HG02840 (cell line): Measurements from ENCODE around the gene DOK7.

Experiments used
- ATAC-seq: cut with Tn5 transposase; IDR thresholded peaks from one replicate; pipeline ENCODE4 v1.9.1; 2021; ENCODE audit warnings: mild to moderate bottlenecking, moderate library complexity, moderate number of reproducible peaks; ENCODE audit not compliant: unreplicated experiment, low FRiP score

The DOK7 gene

GRCh38 chr4:3472411-3473141, 9.5 kb downstream of the DOK7 start:
- ATAC-seq, result no peak

DNA sequence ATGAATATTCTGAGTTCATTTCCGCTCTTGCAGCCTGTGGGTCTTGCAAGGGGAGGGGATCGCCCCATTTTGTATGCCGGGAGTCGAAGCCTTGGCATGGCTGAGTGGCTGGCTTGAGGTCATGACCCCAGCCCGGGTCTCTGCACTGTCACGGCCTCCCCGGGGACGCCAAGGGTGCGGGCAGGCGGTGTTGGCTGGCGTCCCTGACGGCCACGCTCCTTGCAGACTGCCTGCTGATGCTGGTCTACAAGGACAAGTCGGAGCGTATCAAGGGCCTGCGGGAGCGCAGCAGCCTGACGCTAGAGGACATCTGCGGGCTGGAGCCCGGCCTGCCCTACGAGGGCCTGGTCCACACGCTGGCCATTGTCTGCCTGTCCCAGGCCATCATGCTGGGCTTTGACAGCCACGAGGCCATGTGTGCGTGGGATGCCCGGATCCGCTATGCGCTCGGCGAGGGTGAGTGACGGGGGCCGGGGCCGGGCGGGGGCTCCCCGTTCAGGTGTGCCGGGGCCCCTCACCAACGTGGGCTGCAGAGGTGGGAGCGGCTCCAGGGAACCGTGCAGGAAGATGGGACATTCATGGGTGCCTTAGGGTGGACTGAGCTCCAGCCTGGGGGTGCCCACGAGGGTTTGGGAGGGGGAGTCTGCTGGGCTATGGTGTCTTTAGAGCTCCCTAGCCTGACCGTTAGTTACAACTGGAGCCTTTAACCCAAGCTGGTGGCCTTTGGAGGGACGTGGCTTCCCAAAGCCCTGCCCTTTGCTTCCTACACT, 10.3 kb downstream of the DOK7 start:
- ATAC-seq, result no peak

- no peak for ATAC-seq
These were observed 11.1 kb downstream of the DOK7 start for GRCh38 chr4:3473996-3474765.

DNA sequence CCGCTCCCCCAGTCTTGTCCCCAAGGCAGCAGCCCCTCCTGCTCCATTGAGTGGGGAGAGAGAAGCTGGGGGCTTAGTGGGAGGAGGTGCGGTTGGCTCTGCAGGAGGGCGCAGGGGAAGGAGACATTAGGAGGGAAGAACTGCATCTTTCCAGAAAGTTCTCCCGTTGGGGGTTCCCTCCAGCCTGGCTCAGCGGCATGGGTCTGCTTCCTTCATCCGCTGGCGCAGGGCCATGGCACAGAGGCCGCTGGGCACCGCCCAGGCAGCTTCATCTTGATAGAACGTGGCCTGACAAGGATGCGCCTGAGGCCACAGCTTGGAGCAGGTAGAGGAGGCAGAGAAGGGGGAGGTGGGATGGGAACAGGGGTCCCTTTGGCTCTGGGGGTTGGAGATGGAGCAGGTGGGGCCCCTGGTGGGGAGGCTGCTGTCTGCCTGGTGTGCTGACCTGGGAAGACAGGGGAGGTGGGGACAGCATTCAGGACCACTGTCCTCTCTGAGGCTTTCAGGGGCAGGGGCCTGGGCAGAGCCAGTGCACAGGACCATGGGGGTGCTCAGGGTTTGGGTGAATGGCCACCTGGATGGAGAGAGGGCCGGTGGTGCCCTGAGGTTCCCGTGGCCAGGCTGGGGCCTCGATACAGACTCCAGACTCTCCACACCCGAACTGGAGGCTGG, 12.1 kb downstream of the DOK7 start:
- no peak for ATAC-seq

GRCh38 chr4:3475713-3476260, 12.7 kb downstream of the DOK7 start:
- no peak for ATAC-seq

GRCh38 chr4:3476341-3476747, 13.2 kb downstream of the DOK7 start:
- ATAC-seq, result no peak

DNA sequence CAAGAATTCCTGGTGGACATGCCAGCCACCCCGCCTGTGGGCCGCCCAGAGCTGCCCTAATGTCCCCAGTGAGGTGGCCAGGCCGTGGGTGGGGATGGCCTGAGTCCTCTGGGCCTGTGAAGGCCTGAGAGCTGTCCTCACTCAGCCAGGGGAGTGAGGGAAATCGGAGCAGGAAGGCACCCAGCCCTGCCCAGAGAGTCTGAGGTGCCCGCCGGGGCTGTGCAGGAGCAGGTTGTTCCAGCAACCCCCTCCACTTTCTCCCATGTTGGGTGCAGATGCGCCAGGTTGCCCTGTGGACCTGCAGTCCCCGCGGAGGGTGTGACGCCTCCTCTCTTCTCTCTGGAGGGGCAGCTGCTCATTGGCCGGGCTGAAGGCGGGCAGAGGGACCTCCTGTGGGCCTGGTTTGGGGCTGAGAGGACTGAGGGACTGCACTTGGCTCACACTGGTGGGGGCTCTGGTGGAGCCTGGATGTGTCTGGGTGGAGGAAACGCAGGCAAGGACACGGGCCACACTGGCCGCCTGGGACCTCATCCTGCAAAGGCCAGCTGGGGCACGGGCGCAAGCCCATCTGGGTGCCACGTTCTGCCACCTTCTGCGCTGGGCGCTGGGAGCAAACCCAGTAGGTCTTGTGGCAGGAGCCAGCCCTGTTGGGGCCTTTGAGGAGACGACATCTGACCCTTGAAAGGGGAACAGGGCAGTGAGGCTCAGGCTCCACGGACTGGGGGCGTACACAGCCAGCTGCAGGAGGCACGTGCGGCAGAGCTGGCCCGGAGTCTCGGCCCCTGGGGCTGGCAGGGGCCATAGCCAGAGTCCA, 14.0 kb downstream of the DOK7 start:
- ATAC-seq, result no peak

DNA sequence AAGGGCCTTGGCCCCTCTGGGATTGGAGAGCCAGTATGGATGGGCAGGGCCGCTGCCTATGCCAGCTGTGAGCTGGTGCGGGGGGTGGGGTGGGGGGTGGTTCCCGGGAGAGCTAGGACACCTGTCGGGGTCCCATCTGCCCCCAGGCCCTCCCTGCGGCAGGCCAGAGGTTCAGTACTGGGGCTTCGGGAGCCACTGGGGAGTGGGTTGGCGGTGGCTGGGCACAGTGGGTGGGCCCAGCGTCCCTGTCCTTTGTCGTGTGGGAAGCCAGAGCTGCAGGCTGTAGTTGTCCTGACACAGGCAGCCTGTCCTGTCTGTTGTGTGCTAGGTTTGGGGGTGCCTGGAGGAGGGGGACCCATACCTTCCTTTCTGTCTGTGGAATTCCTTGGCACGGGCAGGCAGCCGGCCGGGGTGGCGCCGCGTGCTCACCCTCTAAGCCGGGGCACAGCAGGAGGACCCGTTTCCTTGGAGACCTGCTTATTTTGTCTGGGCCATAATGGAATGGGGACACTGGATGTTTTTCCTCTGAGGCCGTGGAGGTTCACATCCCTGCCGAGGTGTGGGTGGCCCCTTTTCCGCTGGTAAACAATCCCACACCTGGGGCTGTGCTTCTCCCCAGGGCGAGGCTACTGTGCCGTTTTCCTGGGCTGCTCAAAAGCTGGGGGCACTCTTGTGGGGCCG, 14.8 kb downstream of the DOK7 start:
- no peak for ATAC-seq

- ATAC-seq, result no peak
These were observed 15.6 kb downstream of the DOK7 start for GRCh38 chr4:3478446-3479357.

- ATAC-seq, result no peak
These were observed 16.4 kb downstream of the DOK7 start for GRCh38 chr4:3479358-3480101.

DNA sequence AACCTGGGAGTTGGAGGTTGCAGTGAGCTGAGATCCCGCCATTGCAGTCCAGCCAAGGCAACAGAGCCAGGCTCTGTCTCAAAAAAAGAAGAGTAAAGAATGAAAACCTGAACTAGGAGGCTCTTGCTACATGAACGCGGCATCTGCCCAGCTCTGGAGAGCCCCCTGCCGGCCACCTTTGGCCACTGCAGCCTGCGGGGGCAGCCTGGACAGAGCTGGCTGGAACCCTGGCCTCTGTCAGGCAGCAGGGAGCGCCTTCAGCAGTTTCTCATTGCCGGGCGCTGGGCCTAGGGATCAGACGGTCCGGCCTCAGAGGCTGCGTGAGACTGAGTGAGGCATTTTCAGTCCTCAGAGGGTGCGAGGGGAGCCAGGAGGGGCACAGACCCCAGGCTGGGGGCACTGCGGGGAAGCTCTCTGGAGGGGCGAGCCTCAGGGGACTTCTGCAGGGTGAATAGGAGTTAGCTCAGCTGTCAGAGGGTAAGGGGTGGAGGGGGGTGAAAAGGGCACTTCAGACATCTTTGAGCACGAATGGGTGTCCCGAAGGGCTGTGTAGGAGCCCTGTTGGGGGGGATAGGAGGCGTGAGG, 17.5 kb downstream of the DOK7 start:
- no peak for ATAC-seq

- no peak for ATAC-seq
These were observed 18.0 kb downstream of the DOK7 start for GRCh38 chr4:3481113-3481531.

- ATAC-seq, result no peak
These were observed 18.8 kb downstream of the DOK7 start for GRCh38 chr4:3481783-3482393.

DNA sequence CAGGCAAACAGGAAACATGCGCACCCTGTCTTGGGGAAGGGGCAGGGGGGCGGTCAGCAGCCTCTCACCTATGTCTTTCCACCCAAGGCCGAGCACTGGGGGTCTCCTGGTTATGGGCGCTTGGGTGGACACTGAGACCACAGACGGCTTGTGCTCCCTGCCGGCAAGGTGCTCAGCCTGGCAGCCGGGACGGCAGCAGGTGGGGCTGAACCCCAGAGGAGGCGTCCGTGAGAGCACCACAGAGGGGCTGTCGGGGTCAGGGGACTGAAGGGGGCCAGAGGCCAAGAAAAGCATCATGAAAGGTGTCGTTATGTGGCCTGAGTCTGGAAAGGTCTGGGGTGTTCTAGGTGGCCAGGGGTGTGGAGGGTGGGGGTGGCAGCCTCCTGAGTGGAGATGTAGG, 19.6 kb downstream of the DOK7 start:
- no peak for ATAC-seq

- ATAC-seq, result no peak
These were observed 20.4 kb downstream of the DOK7 start for GRCh38 chr4:3483471-3483921.
